ENCODE data around the gene CYP11A1.

The CYP11A1 gene

DNA sequence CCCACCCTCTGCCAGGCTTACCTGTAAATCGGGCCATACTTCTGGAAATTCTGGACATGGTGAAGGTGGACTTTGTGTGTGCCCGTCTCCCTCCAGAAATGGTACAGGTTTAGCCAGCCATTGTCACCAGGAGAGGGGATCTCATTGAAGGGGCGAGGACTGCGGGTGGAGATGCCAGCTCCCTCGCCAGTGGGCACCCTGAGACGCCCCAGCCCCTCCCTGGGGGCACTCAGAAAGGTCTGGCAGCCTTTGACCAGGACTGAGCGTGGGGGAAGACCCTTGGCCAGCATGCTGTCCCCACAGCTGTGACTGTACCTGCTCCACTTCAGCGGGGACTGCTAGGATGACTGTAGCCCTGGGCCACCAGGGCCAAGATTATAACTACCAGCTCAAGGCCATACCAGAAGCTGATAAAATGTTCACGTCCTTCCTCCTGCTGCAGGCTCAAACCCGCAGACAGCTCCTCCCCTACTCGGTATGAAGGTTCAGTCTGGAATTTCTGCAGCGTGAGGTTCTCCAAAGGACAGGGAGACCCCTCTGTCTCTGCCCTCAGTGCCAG lies at the start of gene CYP11A1:
Gene CYP11A1 (minus strand): TSS at position 351 of the 559 bp plus-strand sequence. CDS start 61 bp downstream, at position 290.
- no peak for DNase-seq (ENCODE audit: low read depth)
- H3K4me3 ChIP-seq (ENCODE audit: low read depth, low read length): no peak within 1 kb of the TSS

DNA sequence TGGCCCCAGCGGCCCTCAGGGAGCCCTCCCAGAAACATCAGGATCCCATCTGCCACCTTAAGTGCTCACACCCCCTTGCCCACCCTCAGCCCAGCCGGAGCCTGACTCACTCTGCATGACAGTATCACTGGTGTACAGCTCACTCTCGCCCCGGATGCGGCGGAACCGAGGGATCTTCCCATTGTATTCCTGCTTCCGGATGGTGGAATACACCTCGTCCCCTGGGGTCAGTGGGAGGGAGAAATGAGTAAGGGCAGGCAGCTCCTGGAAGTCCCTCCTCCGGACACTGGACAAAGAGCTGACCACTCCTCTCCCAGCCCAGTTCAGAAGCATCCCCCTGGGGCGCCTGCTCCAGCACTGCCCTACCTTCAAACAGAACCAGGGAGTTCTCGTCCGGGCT lies 49.8 kb upstream of the CYP11A1 start:
- TF ChIP-seq, protein P1, sequence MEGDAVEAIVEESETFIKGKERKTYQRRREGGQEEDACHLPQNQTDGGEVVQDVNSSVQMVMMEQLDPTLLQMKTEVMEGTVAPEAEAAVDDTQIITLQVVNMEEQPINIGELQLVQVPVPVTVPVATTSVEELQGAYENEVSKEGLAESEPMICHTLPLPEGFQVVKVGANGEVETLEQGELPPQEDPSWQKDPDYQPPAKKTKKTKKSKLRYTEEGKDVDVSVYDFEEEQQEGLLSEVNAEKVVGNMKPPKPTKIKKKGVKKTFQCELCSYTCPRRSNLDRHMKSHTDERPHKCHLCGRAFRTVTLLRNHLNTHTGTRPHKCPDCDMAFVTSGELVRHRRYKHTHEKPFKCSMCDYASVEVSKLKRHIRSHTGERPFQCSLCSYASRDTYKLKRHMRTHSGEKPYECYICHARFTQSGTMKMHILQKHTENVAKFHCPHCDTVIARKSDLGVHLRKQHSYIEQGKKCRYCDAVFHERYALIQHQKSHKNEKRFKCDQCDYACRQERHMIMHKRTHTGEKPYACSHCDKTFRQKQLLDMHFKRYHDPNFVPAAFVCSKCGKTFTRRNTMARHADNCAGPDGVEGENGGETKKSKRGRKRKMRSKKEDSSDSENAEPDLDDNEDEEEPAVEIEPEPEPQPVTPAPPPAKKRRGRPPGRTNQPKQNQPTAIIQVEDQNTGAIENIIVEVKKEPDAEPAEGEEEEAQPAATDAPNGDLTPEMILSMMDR (IDR thresholded peaks at IDR 0.05; ENCODE audit: insufficient read depth, low read depth, low read length, missing control alignments): no peak
- no peak overlapping the region for H3K4me3 ChIP-seq (ENCODE audit: low read depth, low read length)
- DNase-seq (ENCODE audit: low read depth): no peak

More for the DNA sequence above, at the start of gene CYP11A1:
- TF ChIP-seq, protein P1 (IDR thresholded peaks at IDR 0.05; ENCODE audit: insufficient read depth, low read depth, low read length, missing control alignments): no peak

- no peak overlapping the region for H3K4me3 ChIP-seq (ENCODE audit: low read depth, low read length)
- no peak for DNase-seq (ENCODE audit: low read depth)
- TF ChIP-seq, protein P1 (IDR thresholded peaks at IDR 0.05; ENCODE audit: insufficient read depth, low read depth, low read length, missing control alignments): no peak
These were observed 48.8 kb upstream of the CYP11A1 start for GRCh38 chr15:74415966-74416916.

DNA sequence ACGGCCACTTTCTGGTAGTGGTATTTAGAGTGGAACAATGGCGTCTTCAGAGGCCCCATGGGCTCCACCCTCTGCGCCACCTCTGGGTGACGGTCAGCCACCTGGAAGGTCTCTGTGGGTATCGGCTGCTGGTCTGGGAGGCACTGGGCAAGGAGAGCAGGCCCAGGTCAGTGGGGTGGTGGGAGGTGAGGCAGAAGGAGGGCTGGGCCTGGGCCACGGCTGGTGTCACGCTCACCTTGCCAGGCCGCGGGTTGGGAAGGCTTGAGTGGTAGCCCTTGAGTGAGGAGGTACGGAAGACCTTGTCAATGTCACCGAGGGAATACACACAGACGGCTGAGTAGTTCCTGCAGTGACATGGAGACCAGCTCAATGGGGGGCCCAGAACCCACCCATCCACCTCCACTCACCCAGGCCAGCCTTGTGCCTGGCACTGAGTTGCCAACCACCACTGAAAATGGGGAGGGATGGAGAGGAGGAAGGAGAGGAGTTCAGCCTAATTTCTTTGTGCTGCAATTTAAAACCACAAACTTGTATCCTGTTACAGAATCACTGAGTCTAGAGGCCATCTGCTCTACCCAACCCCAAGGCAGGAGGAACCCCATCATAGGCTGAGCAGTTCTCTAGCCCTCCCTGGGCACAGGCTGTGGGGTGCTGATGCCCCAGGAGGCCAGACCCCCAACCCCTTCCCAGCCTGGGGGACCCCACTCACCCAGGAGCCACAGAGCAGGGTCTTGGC lies 47.3 kb upstream of the CYP11A1 start:
- H3K4me3 ChIP-seq (ENCODE audit: low read depth, low read length): no peak overlapping the region
- no peak for DNase-seq (ENCODE audit: low read depth)
- TF ChIP-seq, protein P1 (IDR thresholded peaks at IDR 0.05; ENCODE audit: insufficient read depth, low read depth, low read length, missing control alignments): no peak

DNA sequence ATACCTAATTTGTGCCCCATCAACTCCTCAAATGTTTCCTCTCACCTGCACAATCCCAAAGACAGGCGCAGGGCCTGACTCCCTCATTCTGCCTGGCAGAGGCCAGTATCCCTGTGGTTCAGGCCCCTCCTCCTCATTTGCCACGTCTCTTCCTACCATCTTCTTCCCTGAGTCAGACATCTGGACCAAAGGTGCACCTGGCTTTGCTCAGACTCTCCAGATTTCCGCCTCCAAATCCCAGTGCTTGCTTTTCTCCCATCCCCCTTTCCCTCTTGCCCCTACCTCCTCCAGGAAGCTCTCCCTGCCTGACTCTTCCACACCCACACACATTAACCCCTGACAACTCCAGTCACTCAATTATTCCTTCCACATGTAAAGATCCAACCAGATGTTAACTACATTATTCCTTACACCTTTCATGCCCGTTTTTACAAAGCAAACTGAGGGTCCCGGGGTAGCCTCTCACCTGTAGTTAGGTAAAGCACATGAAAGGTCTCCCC lies 46.7 kb upstream of the CYP11A1 start:
- no peak overlapping the region for H3K4me3 ChIP-seq (ENCODE audit: low read depth, low read length)
- no peak for DNase-seq (ENCODE audit: low read depth)
- TF ChIP-seq, protein P1 (IDR thresholded peaks at IDR 0.05; ENCODE audit: insufficient read depth, low read depth, low read length, missing control alignments): no peak

DNA sequence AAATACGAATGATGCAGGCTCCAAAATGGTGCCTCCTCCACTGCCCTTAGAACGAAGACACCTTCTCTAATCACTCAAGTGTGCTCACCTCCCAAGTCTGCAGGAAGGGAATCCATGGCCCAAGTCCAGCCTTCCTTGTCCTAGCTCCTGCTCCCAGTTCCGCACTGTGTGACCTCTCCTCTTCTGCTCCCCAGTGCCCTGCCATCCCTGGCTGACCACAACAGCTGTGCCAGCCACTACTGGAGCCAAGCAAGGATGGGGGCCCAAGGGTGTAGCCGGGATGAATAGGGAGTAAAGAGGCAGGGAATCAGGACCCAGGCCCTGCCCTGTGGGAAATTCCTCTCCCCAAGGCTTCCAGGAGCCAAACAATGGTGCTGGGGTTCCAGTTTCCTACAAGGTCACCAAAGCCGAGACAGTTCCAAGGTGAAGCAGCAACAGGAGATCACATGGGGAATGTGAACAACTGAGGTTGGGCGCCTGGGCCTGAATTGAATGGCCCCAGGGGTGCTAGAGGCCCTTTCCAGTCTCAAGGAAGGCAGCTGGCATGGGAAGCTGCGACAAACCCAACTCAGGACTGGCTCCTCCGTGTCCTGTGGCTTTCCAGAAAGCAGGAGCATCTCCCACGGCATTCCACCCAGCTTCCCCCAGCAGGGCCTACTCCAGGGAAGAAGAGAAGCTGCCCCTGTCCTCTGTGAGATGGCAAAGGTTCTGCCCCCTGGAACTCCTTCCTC lies 46.1 kb upstream of the CYP11A1 start:
- no peak overlapping the region for H3K4me3 ChIP-seq (ENCODE audit: low read depth, low read length)
- TF ChIP-seq, protein P1 (IDR thresholded peaks at IDR 0.05; ENCODE audit: insufficient read depth, low read depth, low read length, missing control alignments): no peak
- no peak for DNase-seq (ENCODE audit: low read depth)

Data from GM12865 (cell line).